GM23248 (cell line): Measurements from ENCODE around the gene SIGLEC1. TPM values are rescaled to one million over a fixed set of nuclear protein-coding genes. Genes with fewer than 3 reads are reported as not detected.

Experiments
- DNase-seq: peaks from one replicate; pipeline ENCODE4 v3.0.0-alpha.2; 2015
- H2AFZ ChIP-seq: fragments of 200-600 bp; sonication (generic); 2 replicates; pipeline ENCODE4 v1.6.1; 2016; ENCODE audit warnings: antibody characterized with exemption
- H3F3A ChIP-seq: fragments of 200-600 bp; sonication (generic); 2 replicates; pipeline ENCODE4 v1.6.1; 2016; ENCODE audit warnings: mild to moderate bottlenecking, antibody characterized with exemption, mixed run types; ENCODE audit not compliant: insufficient read depth
- H3K27ac ChIP-seq: fragments of 200-600 bp; sonication (generic); 2 replicates; pipeline ENCODE4 v1.5.1; 2016; ENCODE audit warnings: mild to moderate bottlenecking
- H3K27me3 ChIP-seq: fragments of 200-600 bp; sonication (generic); replicated peaks from 2 replicates; pipeline ENCODE4 v1.6.1; 2016; ENCODE audit warnings: mild to moderate bottlenecking; ENCODE audit not compliant: insufficient read depth
- H3K36me3 ChIP-seq: fragments of 200-600 bp; sonication (generic); 2 replicates; pipeline ENCODE4 v1.6.1; 2016; ENCODE audit warnings: low read depth, mild to moderate bottlenecking
- H3K4me1 ChIP-seq: fragments of 200-600 bp; sonication (generic); 2 replicates; pipeline ENCODE4 v1.6.1; 2016; ENCODE audit warnings: mild to moderate bottlenecking; ENCODE audit not compliant: insufficient read depth
- H3K4me2 ChIP-seq: fragments of 200-600 bp; sonication (generic); one replicate; pipeline ENCODE4 v1.6.1; 2016; ENCODE audit warnings: mild to moderate bottlenecking; ENCODE audit not compliant: unreplicated experiment
- H3K4me3 ChIP-seq: fragments of 200-600 bp; sonication (generic); 2 replicates; pipeline ENCODE4 v1.5.1; 2016; ENCODE audit warnings: mild to moderate bottlenecking
- H3K79me2 ChIP-seq: fragments of 200-600 bp; sonication (generic); 2 replicates; pipeline ENCODE4 v1.6.1; 2016; ENCODE audit warnings: mild to moderate bottlenecking; ENCODE audit not compliant: insufficient read depth
- H3K9ac ChIP-seq: fragments of 200-600 bp; sonication (generic); 2 replicates; pipeline ENCODE4 v1.6.1; 2016; ENCODE audit warnings: mild to moderate bottlenecking
- H3K9me2 ChIP-seq: fragments of 200-600 bp; sonication (generic); 2 replicates; pipeline ENCODE4 v1.6.1; 2016; ENCODE audit warnings: mixed run types, mild to moderate bottlenecking, moderate library complexity; ENCODE audit not compliant: insufficient read depth
- H3K9me3 ChIP-seq: fragments of 200-600 bp; sonication (generic); one replicate; pipeline ENCODE4 v1.6.1; 2017; ENCODE audit warnings: low read depth
- H4K20me1 ChIP-seq: fragments of 200-600 bp; sonication (generic); 2 replicates; pipeline ENCODE4 v1.6.0; 2016; ENCODE audit not compliant: insufficient read depth
- EZH2 ChIP-seq: fragments of 200-600 bp; sonication (generic); IDR thresholded peaks from 2 replicates; pipeline ENCODE4 v1.6.1; 2018; ENCODE audit warnings: antibody characterized with exemption, mild to moderate bottlenecking; ENCODE audit not compliant: insufficient read depth, poor library complexity, severe bottlenecking
- EZH2phosphoT487 ChIP-seq: fragments of 200-600 bp; sonication (generic); IDR thresholded peaks from 2 replicates; pipeline ENCODE4 v1.6.1; 2018; ENCODE audit warnings: antibody characterized with exemption, moderate library complexity, mild to moderate bottlenecking, low read depth; ENCODE audit not compliant: insufficient read depth
- WGBS, 2 experiments: methylation state at CpG; one replicate each; pipeline ENCODE4 v1.1.6; 2015 to 2017; ENCODE audit warnings: low lambda C conversion rate in 2 of 2, low coverage in 1 of 2; ENCODE audit errors: missing lambda C conversion rate in 2 of 2; 5-methylcytosine and 5-hydroxymethylcytosine counted together
- in situ Hi-C: fragments of 300-500 bp; cut with MboI; formaldehyde crosslinking; loops from 2 replicates; pipeline ENCODE4 v1.15.0; 2020
- polyA plus RNA-seq: library from polyadenylated mRNA; unstranded; fragments of >200 nt; fragmentation: Nextera tagmentation; extraction: Ambion mirVana; gene quantifications from 2 replicates; pipeline ENCODE4 v1.2.1, GENCODE V29; 2016
- total RNA-seq: library from RNA; depleted of rRNA; stranded (reverse); fragments of >200 nt; shearing (Covaris generic); gene quantifications from 2 replicates; pipeline ENCODE4 v1.2.3, GENCODE V29; 2014

SIGLEC1 gene
- total and polyA plus RNA-seq, 2 experiments from 2014 or later = not detected

DNA sequence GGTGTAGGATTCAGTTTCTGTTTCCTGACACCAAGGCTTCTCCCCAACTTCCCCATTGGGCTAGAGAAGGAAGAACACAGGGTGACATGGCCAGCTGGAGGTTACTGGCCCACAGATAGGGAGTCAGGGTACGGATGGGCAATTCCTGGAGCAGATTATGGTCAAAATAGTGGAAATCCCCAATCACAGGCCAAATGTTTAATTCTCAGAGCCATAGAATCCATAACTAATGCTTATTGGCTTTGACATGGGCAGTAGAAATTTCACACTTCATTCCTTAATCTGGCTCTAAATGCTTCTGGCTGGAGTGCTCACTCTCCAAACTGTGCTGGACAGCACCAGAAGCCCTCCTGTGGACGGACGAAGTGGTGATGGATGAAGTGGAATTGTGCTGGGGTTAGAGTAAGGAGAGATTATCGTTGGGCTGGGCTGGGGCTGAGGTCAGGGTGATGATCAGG, 887 bp downstream of the SIGLEC1 start:
- Histone ChIP-seq H3K79me2 (no peaks in the 10 kb centered on the region), H3K27me3 (no peaks in the 10 kb centered on the region), H3K9me2 (no peaks in the 10 kb centered on the region), H3F3A (peaks cover 5% of the 10 kb centered on the region; the same call in 1 of the 2 replicates), H4K20me1 (no peaks in the 10 kb centered on the region), H3K9me3 (no peaks in the 10 kb centered on the region), H3K9ac (no peak overlapping the region), H2AFZ (no peak overlapping the region), H3K4me3 (no peak overlapping the region), H3K4me2 (no peak overlapping the region), H3K4me1 (no peaks in the 10 kb centered on the region; the same call in 1 of the 2 replicates), H3K36me3 (no peaks in the 10 kb centered on the region), H3K27ac (no peak overlapping the region)
- 64 to 72% methylated on average over 4 of the region's 4 CpGs for WGBS, 2 experiments
- in situ Hi-C loops = no loop called here
- DNase-seq = no peak
- no peak for TF ChIP-seq EZH2phosphoT487
- no peak for TF ChIP-seq EZH2

DNA sequence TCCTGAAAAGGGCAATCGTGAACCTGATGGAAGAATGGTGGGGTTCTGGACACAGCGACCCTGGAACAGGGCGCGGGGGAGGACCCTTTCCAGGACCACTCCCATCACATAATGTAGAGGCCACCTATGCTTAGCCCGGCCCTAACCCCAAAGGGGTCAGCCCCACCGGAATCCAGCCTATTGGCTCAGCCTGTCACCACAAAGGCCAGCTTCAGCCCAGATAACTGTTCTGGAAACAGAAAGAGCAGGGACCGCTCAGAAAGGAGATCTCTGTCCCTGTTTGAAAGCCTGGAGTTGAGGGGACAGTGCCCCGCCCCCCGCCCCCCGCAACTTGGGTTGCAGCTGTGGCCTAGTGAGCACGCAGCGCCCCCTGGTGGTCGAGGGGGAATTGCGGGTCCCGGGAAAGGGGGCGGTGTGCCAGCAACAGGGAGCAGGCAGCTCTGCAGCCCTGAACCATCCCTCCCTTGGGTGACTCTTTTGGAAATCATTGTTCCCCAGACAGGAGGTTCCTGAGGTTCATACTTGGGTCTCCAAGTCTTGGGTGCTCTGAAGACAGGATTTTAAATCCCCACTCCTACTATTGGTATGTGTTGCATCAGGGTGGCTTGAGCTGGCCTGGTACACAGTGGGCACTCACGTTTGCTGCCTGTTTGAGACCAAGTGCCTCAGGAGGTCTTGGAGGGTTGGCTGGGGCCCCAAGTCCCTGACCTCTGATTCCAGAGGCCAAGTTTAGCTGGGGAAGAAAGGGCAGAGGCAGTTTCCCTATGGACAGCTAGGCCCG, 1.5 kb downstream of the SIGLEC1 start:
- H3K36me3 ChIP-seq = no peaks in the 10 kb centered on the region
- no peak for TF ChIP-seq EZH2phosphoT487
- TF ChIP-seq EZH2 = no peak
- H3K9me2 ChIP-seq = no peaks in the 10 kb centered on the region
- no peak overlapping the region for H3K4me2 ChIP-seq
- no peaks in the 10 kb centered on the region; the same call in 1 of the 2 replicates for H3K4me1 ChIP-seq
- H3K9me3 ChIP-seq = no peaks in the 10 kb centered on the region
- no peak overlapping the region for H3K9ac ChIP-seq
- no peaks in the 10 kb centered on the region for H3K79me2 ChIP-seq
- H3F3A ChIP-seq = peaks cover 5% of the 10 kb centered on the region; the same call in 1 of the 2 replicates
- H3K27ac ChIP-seq = no peak overlapping the region
- DNase-seq = peak; percentile 63
- in situ Hi-C loops = no loop called here
- no peak overlapping the region for H2AFZ ChIP-seq
- no peak overlapping the region for H3K4me3 ChIP-seq
- WGBS, 2 experiments = 16 to 20% methylated on average over 15 to 18 of the region's 18 CpGs
- no peaks in the 10 kb centered on the region for H3K27me3 ChIP-seq
- no peaks in the 10 kb centered on the region for H4K20me1 ChIP-seq

DNA sequence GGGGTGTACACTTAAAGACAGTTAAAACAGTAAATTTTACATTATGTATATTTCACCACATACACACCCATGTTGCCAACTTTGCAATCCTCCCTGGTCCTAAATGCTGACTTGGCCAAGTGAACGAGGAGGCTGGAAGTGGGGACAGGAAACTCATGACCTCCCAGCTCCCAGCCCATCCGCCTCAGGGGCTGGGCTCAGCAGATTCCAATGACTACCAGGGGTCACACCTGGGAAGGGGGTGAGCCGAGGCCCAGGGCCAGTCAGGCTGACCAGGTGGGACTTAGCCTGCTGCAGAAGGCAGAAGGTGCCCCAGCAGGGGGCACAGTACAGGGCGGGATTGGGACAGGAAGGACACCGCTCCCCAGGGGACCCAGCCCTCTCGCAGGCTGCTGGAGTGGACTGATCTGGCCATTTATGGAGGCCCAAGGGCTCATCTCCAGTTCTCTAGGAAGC, 2.4 kb downstream of the SIGLEC1 start:
- Histone ChIP-seq H3K4me3 (no peak overlapping the region), H3K9ac (no peak overlapping the region), H3K4me1 (no peaks in the 10 kb centered on the region; the same call in 1 of the 2 replicates), H3K27ac (no peak overlapping the region), H3K9me3 (no peaks in the 10 kb centered on the region), H4K20me1 (no peaks in the 10 kb centered on the region), H3K79me2 (no peaks in the 10 kb centered on the region), H3F3A (peaks cover 5% of the 10 kb centered on the region; the same call in 1 of the 2 replicates), H3K4me2 (no peak overlapping the region), H3K27me3 (no peaks in the 10 kb centered on the region), H3K36me3 (no peaks in the 10 kb centered on the region), H2AFZ (no peak overlapping the region), H3K9me2 (no peaks in the 10 kb centered on the region)
- no peak for DNase-seq
- in situ Hi-C loops = no loop called here
- TF ChIP-seq EZH2phosphoT487 (no peak), EZH2 (no peak)
- WGBS, 2 experiments = 59 to 61% methylated on average over 6 of the region's 6 CpGs

DNA sequence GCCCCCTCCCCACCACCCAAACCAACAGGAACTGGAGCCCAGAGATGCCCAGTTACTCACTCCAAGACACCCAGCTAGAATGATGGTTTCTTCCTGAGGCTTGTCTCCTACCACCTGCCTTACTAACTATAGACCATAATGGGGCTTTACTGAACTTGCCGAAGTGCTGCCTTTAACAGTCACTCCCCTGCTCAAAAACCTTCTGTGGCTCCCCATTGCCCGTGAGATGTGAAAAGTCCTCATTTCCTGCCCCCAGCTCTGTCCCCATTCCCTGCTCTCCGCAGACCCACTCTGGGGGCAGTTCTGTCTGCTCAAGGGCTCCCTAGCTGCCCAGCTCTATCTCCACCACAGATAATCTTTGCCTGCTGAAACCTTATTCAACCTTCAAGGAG, 4.9 kb downstream of the SIGLEC1 start:
- no peak for TF ChIP-seq EZH2phosphoT487
- no peak for TF ChIP-seq EZH2
- in situ Hi-C loops = no loop called here
- H3K79me2 ChIP-seq = no peaks in the 10 kb centered on the region
- no peaks in the 10 kb centered on the region for H3K27me3 ChIP-seq
- no peak overlapping the region for H3K9ac ChIP-seq
- no peaks in the 10 kb centered on the region for H4K20me1 ChIP-seq
- H3K4me3 ChIP-seq = no peak overlapping the region
- H3K27ac ChIP-seq = no peak overlapping the region
- no peak overlapping the region for H2AFZ ChIP-seq
- H3K4me2 ChIP-seq = no peak overlapping the region
- WGBS, 2 experiments = 77 to 83% methylated on average over 3 of the region's 3 CpGs
- no peak for DNase-seq
- no peaks in the 10 kb centered on the region for H3K9me3 ChIP-seq
- no peaks in the 10 kb centered on the region for H3K9me2 ChIP-seq
- peaks cover 5% of the 10 kb centered on the region; the same call in 1 of the 2 replicates for H3F3A ChIP-seq
- no peaks in the 10 kb centered on the region for H3K36me3 ChIP-seq
- no peaks in the 10 kb centered on the region; the same call in 1 of the 2 replicates for H3K4me1 ChIP-seq
